ENCODE measurements around the gene AFF1.

DNA sequence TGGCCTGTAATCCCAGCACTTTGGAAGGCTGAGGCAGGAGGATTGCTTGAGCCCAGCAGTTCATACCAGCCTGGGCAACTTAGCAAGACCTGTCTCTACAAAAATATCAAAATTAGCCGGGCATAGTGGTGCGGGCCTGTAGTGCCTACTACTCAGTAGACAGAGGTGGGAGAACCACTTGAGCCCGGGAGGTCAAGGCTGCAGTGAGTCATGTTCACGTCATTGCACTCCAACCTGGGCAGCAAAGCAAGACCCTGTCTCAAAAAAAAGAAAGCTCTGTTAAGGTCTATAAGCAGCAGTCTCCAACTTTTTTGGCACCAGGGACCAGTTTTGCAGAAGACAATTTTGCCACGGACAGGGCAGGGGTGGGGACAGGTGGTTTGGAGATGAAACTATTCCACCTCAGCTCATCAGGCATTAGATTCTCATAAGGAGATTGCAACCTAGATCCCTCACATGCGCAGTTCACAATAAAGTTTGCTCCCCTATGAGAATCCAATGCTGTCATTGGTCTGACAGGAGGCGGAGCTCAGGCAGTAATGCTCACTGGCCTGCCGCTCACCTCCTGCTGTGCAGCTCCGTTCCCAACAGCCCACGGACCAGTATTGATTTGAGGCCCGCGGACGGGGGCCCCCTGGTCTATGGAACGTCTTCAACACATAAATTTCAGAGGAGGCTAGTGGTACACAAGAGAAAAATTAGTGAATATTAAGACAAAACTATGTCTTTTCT, 217.7 kb downstream of the AFF1 start:
- TF ChIP-seq, protein P1, sequence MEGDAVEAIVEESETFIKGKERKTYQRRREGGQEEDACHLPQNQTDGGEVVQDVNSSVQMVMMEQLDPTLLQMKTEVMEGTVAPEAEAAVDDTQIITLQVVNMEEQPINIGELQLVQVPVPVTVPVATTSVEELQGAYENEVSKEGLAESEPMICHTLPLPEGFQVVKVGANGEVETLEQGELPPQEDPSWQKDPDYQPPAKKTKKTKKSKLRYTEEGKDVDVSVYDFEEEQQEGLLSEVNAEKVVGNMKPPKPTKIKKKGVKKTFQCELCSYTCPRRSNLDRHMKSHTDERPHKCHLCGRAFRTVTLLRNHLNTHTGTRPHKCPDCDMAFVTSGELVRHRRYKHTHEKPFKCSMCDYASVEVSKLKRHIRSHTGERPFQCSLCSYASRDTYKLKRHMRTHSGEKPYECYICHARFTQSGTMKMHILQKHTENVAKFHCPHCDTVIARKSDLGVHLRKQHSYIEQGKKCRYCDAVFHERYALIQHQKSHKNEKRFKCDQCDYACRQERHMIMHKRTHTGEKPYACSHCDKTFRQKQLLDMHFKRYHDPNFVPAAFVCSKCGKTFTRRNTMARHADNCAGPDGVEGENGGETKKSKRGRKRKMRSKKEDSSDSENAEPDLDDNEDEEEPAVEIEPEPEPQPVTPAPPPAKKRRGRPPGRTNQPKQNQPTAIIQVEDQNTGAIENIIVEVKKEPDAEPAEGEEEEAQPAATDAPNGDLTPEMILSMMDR (IDR thresholded peaks at IDR 0.05) = no peak
- no peak for TF ChIP-seq POLR2A (IDR thresholded peaks at IDR 0.05)
